Measurements from ENCODE around the gene ITGBL1.

DNA sequence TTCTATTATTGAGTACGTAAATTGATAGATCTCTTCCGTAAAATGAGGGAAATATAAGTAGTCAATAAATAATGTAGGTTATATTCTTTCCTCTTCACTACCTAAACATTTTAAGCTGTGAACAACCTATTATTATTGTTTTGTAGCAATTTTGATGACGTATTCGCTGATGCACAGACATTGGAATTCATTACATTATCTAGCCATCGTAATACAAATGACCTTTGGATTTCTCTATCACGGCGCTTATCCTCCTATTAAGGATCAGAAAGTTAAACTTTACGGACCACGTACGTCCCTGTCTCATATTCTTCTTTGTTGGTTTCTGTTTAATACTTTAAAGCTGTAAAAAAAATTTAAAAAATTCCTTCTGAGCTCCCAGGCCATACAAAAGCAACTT lies 264.9 kb downstream of the ITGBL1 start:
- no peak for TF ChIP-seq EZH2 (IDR thresholded peaks at IDR 0.05; ENCODE audit: borderline replicate concordance, insufficient read depth, low read depth, low read length, poor library complexity, severe bottlenecking)
- TF ChIP-seq, protein P1, sequence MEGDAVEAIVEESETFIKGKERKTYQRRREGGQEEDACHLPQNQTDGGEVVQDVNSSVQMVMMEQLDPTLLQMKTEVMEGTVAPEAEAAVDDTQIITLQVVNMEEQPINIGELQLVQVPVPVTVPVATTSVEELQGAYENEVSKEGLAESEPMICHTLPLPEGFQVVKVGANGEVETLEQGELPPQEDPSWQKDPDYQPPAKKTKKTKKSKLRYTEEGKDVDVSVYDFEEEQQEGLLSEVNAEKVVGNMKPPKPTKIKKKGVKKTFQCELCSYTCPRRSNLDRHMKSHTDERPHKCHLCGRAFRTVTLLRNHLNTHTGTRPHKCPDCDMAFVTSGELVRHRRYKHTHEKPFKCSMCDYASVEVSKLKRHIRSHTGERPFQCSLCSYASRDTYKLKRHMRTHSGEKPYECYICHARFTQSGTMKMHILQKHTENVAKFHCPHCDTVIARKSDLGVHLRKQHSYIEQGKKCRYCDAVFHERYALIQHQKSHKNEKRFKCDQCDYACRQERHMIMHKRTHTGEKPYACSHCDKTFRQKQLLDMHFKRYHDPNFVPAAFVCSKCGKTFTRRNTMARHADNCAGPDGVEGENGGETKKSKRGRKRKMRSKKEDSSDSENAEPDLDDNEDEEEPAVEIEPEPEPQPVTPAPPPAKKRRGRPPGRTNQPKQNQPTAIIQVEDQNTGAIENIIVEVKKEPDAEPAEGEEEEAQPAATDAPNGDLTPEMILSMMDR (IDR thresholded peaks at IDR 0.05): no peak

Data from B cell (primary cell).